RPMI8226 (cell line): ENCODE data around the gene ADAM22.

ENCODE experiments used
- DNase-seq: peaks from one replicate; pipeline ENCODE4 v3.0.0-alpha.2; 2015

Gene ADAM22

DNA sequence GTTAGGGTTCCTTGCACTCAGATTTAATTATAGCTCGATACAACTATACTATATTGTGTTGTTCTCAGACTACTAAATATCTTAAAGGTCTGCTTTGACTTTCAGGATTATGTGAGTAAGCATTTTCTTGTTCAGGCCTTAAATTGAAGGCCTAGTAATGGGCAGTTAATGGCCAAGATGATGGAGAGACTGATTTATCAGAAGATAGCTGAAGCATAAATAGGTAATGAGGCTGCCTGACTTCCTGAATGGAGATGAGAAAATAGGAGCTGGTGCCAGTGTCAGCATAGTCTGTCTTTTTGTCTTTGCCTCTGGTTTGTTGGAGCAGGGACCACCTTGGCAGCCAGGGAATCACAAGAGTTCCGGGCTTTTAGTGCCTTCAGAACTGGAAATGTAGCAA lies 32.2 kb downstream of the ADAM22 start:
- no peak for DNase-seq

DNA sequence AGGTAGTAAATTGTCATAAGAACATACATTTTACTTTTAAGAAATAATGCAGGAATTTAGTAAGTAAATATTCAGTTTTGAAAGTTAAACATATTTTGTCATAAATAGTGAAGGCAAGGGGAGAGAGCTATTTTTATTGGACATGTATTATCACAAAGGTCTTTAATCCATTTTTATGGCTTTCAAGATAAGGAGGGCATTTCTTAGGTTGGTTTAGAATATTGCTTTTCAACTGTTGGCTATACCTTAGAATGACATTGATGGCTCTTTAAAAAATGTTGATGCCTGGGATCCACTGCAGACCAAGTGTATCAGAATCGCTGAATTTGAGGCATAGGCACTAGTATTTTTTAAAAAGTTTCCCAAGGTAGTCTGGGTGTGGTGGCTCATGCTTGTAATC lies 34.0 kb downstream of the ADAM22 start:
- DNase-seq: no peak

DNA sequence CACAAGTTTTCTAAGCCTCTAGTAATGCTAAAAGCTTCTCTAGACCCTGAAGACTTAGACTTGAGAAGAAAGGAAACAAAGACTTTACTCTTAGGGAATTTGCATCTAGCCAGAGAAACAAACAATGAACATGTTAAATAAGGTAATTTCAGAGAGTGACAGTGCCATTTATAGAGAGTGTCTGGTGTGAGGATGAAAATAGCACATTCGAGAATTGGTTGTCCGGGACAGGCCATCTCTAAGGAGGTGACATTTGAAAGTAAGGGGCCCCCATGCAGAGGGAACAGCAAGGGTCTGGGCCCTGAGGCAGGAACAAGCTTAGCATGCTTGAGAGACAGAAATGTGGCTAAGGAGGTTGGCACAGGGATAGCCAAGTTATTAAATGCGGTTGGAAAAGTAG lies 48.1 kb downstream of the ADAM22 start:
- DNase-seq: no peak

DNA sequence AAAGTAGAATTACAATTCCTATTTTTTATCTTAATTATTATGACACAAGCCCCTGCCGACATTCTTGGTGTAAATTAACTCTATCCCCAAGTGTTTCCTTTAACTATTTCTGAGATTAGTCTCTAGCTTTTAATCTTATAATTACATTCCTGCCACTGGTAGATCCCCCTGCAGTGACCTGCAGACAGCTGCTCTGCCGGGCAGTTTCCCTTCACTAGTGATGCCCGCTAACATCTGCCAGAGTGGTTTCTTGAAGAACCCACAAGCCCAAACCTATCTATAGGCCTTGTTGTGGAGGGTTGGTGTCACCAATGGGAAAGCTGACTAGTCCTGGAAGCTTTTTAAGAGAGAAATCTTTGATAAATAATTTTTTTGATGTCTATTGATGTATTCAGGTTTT lies 50.0 kb downstream of the ADAM22 start:
- no peak for DNase-seq

DNA sequence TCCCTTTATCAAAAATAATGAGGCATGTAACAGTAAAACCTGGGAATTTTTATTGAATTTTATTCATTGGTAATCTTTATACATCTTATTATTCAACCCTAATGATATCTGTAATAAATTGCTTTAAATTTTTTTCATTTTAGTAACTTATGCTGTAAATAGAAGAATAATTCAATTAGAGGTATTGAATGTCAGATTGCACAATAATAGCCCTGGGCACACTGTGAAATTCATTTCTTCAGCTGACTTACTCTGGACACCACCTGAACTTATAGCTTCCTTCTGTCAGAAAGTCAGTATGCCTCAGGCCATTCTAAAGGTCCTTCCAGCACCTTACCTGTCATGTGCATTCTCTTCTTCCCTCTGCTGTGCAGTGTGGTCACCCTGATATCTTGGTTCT lies 59.2 kb downstream of the ADAM22 start:
- no peak for DNase-seq

DNA sequence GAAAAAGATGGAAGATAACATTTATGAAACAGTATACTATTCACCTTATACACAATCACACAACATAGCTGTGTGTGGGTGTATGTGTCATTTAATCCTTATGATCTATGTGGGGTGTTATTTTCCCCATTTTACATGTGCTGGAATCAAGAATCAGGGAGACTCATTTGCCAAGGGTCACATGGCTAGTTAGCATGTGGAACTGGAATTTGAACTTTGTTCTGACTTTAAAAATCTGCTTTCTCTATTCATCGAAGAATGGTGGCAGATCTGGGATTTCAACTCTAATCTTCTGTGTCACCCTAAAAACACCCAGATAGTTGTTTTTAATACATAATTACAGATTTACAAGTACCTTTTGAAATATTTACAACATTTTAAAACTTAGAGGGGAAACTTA lies 65.2 kb downstream of the ADAM22 start:
- no peak for DNase-seq

DNA sequence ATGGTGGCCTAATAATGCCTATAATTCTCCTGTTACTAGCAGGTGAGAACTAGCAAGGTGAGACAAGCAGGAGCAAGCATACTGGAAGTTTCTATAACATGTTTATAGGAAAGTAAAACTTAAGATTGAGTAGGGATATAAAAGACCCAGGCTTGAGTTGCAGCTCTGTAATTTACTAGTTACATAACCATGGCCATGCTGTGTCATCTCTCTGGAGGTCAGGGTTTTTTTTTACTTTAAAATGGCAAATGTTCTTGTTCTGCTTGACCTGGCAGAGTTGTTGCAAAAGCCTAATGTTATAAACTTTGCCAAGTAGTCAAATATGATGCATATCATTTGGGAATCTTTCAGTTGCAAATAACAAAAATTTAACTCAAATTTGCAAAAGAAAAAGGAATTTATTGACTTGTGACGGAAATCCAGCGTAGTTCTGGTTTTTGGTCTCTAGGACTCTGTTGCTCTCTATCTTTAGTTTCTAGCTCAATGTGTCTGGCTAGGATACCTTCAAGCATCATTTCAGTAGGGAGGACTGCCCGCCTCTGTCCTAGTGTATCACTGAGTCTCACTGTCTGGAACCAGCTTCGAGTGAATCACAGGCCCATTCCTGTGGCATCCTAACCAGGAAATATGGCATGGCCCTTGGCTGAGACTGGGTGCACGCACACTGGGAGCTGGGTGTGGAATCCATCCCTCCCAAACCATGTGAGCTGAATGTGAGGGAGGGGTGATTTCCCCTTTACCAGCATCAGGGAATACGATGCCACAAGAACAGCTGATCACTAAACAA lies 67.9 kb downstream of the ADAM22 start:
- DNase-seq: no peak

DNA sequence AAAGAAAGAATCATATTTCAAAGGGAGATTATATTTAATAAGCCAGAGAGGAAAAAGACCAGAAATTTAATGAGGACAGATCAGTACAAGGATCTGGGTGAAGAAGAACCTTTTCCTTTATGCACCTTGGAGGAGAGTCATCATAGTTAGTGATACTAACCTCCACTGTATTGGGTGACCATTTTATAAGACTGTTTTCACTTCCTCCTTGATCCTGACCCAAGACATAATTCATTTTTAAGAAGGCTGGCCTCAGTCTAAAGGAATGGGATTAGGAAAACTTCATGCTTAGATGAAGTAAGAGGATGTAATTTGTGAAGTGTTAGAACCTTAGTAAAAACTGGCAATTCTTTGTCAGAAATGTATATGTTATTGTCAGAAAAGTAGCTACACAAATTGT lies 68.6 kb downstream of the ADAM22 start:
- DNase-seq: no peak

DNA sequence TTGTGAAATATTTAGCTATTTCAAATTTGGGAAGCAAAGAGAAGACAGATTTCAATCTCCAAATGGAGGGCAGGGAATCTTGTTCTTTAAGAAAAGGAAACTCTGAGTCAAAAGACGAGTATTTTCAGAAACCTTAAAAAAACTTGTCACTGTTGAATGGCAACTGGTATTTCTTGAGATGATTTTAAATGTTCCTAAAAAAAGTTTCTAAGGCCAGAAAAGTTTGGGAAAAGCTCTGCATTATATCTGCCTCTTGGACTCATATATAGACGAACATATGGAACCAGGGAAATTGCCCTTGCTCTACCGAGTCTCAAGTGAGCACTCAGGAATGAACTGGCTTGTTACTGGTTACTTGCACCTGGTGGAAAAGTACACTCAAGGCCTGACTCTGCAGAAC lies 69.5 kb downstream of the ADAM22 start:
- DNase-seq: no peak

DNA sequence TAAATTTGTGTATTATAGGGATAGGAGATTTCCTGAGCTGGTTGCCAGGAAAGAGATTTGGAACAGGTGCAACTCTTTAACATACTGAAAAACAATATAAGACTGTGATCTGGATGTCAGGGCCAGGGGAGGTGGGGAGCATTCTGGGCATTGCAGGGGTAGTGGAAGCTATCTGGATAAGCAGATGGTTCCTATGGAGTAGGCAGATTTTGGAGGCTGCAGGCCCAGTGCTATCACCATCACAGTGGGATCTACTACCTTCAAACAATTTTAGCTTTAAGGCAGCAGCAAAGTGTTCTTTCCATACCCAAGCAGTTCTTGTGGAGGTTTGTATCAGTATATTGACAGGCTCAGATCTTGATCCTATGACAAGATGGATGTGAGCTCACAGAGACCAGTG lies 71.1 kb downstream of the ADAM22 start:
- DNase-seq: no peak

DNA sequence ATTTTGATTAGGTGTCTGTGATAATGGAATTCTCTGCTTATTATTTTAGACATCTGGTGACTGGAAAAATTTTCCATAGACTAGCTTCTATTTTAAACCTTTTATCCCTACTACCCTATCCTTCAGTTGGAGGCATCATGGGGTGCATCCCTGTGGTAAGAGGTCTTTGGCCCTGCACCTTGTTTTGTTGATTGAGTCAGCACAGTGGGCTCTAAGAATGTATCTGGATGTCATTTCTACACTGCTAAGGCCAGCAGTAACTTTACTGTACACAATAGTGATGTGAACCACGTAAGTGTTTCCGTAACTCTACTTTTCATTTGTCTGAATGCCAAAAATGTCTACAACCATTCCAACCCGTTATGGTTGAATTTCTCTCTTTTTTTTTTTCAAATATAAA lies 75.6 kb downstream of the ADAM22 start:
- DNase-seq: no peak

DNA sequence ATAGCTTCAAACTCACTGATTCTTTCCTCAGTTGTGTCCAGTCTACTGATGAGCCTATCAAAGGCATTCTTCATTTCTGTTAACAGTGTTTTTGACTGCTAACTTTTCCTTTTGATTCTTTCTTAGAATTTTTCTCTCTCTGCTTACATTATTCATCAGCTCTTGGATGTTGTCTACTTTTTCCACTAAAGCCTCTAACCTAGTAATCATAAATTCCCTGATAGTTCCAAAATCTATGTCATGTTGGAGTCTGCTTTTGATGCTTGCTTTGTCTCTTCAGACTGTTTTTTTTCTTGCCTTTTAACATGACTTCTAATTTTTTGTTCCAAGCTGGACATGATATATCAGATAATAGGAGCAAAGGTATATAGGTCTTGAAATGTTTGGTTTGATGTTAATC lies 78.0 kb downstream of the ADAM22 start:
- DNase-seq: no peak

DNA sequence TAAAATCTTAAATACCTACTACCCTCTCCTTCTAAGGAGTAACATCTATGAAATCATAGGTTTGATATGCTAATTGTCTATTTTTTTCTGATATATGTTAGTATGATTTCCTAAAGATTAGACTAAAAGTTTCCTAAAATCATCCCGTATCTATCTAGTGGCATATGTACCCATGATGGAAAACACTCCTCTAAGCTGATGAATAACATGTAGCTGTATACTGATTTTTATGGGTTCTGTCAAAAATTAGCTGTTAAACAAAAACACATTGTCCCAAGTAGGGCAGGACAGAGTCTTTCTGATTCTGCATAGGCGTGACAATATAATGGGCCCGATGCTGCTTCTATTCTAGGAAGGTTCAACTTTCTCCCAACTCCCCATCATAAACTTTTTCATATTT lies 79.9 kb downstream of the ADAM22 start:
- DNase-seq: no peak

DNA sequence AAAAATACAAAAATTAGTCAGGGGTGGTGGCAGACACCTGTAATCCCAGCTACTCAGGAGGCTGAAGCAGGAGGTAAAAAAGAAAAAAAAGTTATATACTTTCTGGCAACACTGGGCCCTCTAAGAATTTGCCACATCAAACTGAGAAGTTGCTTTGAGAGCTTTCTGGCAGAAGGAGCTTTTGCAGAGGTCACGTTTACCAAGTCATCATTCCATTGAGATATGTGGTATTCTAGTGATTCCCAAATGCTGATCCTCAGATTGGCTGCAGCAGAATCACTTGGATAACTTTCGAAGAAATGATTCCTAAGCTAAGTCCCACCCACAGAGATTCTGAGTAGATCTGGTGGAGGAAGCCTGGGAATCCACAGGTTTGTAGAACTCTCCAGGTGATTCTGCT lies 80.5 kb downstream of the ADAM22 start:
- DNase-seq: no peak

DNA sequence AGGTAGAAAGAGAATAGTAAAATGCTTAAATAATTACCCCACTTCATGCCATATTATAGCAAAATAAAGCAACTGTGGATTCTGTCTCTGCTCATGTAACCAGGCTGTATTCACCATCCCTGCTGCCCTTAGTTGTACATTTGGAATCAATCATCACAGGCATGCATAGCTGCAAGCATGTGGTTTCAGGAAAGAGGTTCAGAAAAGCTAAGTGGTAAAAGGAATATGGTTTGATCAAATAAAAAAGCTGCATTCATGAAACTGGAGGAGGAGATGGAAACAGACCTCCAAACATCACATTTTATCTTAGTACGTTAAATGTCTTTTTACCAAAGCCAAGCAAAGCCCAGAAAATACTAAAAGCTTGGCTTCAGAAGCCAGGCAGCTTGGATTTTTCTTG lies 81.3 kb downstream of the ADAM22 start:
- no peak for DNase-seq

DNA sequence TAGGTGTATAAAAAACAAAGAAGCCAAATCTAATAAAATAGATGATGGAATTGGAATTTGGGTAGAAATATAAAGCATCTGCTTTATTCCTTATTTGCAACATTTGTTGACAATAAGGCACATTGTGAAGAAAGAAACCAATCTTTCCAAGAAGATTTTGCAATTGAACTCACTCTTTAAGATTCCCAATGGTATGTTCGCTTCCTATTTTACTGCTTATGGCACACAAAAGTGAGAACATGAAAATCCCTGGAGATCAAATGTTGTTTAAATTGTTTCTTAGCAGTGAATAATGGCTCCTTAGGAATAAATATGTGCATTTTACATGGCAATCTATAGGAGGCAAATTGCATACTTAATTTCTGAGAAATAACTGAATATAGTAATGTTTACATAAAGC lies 84.5 kb downstream of the ADAM22 start:
- DNase-seq: no peak

DNA sequence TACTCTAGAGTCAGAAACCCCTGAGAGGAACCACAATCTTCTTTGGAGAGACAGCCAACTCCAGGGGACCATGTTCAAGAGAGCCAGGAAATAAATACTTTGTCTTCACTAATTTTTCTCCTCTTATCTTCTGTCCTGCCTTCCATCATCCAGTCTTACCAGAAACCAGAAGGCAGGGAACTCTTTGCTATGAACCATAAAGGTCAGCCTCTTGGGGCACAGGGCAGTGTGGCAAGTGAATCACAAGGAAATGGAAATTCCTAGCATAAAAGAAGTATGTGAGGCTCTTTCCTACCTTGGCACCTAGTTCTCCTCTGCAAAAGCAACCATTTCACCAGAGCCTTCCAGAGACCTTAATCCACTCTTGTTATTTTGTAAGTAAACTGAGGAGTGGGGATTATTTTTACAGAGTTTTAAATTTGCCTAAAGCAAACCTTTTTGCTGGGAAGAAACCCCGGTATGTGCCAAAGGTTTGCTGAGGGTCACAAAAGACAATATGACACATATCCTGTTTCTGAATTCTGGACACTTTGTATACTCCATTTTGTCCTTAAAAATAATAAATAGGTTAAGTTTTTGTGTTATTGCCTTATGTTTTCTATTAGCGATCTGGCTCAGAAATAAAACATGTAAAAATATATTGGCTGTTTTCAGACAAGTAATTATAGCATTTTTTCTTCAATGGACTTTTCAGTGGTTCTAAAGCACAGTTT lies 87.1 kb downstream of the ADAM22 start:
- DNase-seq: no peak

DNA sequence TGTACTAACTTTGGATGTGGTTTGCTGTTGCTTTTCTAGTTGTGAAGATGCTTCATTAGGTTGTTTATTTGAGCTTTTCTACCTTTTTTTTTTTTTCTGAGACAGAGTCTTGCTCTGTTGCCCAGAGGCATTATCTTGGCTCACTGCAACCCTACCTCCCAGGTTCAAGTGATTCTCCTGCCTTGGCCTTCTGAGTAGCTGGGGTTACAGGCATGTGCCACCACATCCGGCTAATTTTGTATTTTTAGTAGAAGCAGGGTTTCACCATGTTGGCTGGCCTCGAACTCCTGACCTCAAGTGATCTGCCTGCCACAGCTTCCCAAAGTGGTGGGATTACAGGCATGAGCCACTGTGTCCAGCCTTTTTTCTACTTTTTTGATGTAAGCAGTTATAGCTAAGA lies 93.7 kb downstream of the ADAM22 start:
- no peak for DNase-seq

DNA sequence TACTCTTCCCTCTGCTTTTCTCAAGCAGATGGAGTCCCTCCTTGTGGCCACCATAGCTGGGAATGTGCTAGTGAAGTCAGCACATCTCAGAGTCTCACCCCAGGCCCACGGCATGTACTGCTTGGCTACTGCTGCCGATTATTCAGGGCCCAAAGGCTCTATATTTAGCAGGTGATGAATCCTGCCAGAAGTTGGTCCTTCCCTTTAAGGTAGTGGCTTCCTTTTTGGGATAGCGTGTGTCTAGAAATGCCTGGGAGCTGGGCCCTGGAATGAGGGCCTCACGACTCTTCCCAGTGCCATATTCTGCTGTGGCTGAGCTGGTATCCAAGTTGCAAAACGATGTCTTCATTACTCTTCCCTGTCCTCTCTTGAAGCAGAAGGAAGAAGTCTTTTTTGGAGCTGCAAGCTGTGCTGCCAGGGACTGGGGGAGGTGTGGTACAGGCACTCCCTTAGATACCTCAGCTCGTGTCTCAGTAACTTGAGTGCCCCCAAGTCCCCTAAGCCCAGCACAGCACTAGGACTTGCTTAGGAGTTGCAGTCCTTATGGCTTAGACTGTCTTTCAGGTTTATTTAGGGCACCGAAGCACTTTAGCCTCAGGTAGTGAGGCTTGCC lies 100.1 kb downstream of the ADAM22 start:
- DNase-seq: no peak

DNA sequence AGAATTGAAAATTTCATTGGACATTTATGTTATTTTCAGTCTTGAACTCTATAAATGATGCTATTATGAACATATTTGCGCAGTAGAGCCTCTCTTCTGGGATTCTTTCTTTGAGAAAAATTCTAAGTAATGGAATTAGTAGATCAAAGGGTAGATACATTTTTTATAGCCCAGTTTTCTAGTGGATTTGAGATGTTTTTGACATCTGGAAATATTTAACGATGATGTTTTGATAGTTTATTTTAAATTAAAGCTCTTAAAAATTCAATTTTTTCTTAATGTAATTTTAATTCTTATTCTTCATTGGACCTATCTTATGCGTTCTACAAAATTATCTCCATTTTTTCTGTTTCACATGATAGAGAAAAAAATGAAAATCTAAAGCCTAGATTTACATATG lies 103.0 kb downstream of the ADAM22 start:
- DNase-seq: no peak

DNA sequence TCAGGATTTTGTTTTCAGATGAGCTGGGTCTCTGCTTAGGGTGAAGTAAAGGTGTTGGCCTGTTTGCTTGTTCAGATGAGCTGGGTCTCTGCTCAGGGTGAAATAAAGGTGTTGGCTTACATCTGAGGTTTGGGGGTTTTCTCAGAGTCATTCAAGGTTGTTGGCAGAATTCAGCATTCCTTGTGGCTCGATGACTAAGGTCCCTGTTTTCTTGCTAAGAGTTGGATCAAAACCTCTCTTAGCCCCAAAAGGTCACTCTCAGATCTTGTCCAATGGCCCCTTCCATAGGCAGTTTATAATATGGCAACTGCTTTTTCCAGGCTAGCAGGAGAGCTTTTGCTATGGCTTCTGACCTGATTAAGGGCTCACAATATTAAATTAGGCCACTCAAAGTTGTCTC lies 106.6 kb downstream of the ADAM22 start:
- DNase-seq: no peak

DNA sequence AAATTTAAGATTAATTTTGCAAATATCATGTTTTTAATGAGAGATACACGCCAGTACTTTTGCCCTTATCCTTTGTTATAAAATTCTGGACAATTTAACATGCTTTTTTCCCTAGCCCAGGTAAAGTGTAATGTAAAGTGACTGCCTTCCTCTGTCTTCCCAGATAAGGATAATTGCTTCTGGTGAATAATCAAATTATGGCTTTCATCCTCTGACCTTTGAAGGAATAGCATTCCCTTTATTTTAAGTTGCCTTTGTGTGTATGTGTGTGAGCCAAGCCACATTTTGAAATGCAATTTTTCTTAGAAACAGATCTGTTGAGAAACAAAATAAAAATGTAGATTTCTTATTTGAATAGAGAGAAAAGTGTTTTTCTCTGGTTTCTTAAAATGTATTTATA lies 107.5 kb downstream of the ADAM22 start:
- no peak for DNase-seq

DNA sequence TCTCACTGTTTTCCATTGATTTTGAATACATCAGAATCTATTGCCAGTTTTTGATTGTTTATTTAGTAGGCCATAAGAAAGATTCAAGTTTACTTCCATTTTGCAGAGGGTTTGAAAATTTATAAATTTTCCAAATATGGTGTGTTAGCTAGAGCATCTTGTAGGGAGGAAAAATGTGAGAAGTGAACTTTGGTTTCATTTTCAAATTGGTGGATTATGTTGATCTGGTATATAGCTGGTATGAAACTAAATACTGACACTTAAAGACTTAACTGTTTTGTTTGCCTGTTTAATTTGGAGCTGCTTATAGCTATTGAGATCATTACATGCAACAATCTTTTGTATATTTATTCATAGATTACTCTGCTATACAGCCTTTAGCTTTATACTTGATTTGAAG lies 108.1 kb downstream of the ADAM22 start:
- no peak for DNase-seq

DNA sequence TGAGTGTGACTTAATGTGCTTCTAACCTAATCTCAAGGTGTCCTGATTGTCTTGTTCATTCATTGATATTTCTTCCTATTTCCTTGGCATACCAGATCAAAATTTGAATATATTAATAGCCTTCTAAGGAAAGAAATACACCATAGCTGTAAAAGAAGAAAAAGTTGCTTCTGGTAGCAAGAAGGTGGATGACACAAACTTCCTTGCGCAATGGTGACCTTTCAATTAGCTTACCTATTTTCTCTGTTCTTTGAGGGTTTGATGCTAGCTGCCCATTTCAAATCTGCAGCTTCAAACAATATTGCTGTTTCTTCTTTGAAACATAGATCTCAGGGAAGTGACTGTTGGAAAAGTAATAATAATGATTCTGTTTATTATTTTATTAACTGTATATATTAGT lies 108.8 kb downstream of the ADAM22 start:
- DNase-seq: no peak

DNA sequence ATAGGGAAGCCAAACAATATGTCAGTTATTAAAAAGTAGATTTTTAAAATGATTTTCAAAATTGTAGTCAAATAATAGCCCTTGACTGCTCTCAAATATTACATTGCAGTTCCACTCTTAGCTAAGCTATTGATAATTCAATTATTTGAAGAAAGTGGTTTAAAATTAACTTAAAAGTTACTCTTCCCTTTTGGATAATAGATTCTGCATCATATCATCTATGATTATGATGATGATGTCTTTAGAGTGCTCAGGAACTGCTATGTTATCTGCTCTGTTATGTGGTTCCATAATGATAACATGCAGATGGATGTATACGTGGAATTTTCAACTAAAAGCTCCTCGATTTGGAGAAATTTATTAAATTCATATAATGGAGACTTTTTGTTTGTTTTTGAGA lies 110.0 kb downstream of the ADAM22 start:
- DNase-seq: no peak
